Measurements from ENCODE around the gene TBC1D2B. TPM values are rescaled to one million over a fixed set of nuclear protein-coding genes. Genes with fewer than 3 reads are reported as not detected.
"Not testable (repeated sequence)": the region's sequence is repeated elsewhere in the genome, so short reads cannot be mapped to it uniquely, and the experiment has no call there.

Gene TBC1D2B
- polyA plus RNA-seq, 1 donor (not counting 4 experiments of a cell fraction or from before 2014, with no cell fraction given) = 27.0 TPM

- H3K9me3 ChIP-seq (ENCODE audit: control insufficient read depth, low read depth, low read length) = no peaks in the 10 kb centered on the region
- DNase-seq (ENCODE audit: low read depth, low spot score) (peak; percentile 23), FAIRE-seq (no peak)
- TF ChIP-seq CTCF (optimal IDR thresholded peaks at IDR 0.05 in 1 of 3, IDR thresholded peaks at IDR 0.05 in 1 of 3, conservative IDR thresholded peaks at IDR 0.05 in 1 of 3; ENCODE audit: extremely low read depth in 1 of 3, insufficient read depth in 2 of 3, low read length in 3 of 3) (peak; percentile 82 to 94 (median 89)), EZH2 (IDR thresholded peaks at IDR 0.05; ENCODE audit: low read length) (no peak)
- no peaks in the 10 kb centered on the region for H3K9me1 ChIP-seq (ENCODE audit: control insufficient read depth, extremely low read depth, insufficient read depth, low read length)
- peak overlapping the region; percentile 45 for H3K4me2 ChIP-seq (ENCODE audit: control insufficient read depth, extremely low read depth, insufficient read depth, low read depth, low read length)
- peak overlapping the region in 1 of 3 experiments; percentile 0 for H3K4me3 ChIP-seq (ENCODE audit: control insufficient read depth in 2 of 3, extremely low read depth in 1 of 3, insufficient read depth in 2 of 3, low read depth in 1 of 3, low read length in 3 of 3)
- H3K79me2 ChIP-seq (ENCODE audit: control insufficient read depth, insufficient read depth, low read length) = no peaks in the 10 kb centered on the region
- H3K9ac ChIP-seq (ENCODE audit: control insufficient read depth, extremely low read depth, insufficient read depth, low read length) = peak overlapping the region; percentile 18
- H2AFZ ChIP-seq (ENCODE audit: control insufficient read depth, low read length) = peak overlapping the region; percentile 22
- no peaks in the 10 kb centered on the region for H4K20me1 ChIP-seq (ENCODE audit: control insufficient read depth, extremely low read depth, insufficient read depth, low read length)
- H3K27me3 ChIP-seq (ENCODE audit: control insufficient read depth, extremely low read depth, insufficient read depth, low read length) = no peaks in the 10 kb centered on the region
- no peaks in the 10 kb centered on the region for H3K36me3 ChIP-seq (ENCODE audit: control insufficient read depth in 2 of 2, extremely low read depth in 1 of 2, insufficient read depth in 2 of 2, low read length in 2 of 2)
- H3K4me1 ChIP-seq (ENCODE audit: control insufficient read depth, extremely low read depth, insufficient read depth, low read length) = no peaks in the 10 kb centered on the region
- H3K27ac ChIP-seq (ENCODE audit: control insufficient read depth, insufficient read depth, low read length) = no peak overlapping the region
- dilution Hi-C loops (cut with MboI; ENCODE audit: extremely low pct_ligation_motif_present, low sequenced_read_pairs) = no loop called here
These were observed 118.1 kb downstream of the TBC1D2B start for GRCh38 chr15:77959432-77959879.

GRCh38 chr15:77958716-77959431 is 118.6 kb downstream of the TBC1D2B start:
- dilution Hi-C loops (cut with MboI; ENCODE audit: extremely low pct_ligation_motif_present, low sequenced_read_pairs); H3K9me1 ChIP-seq (ENCODE audit: control insufficient read depth, extremely low read depth, insufficient read depth, low read length); H3K36me3 ChIP-seq (ENCODE audit: control insufficient read depth in 2 of 2, extremely low read depth in 1 of 2, insufficient read depth in 2 of 2, low read length in 2 of 2); H4K20me1 ChIP-seq (ENCODE audit: control insufficient read depth, extremely low read depth, insufficient read depth, low read length); FAIRE-seq; H3K4me1 ChIP-seq (ENCODE audit: control insufficient read depth, extremely low read depth, insufficient read depth, low read length); H3K27me3 ChIP-seq (ENCODE audit: control insufficient read depth, extremely low read depth, insufficient read depth, low read length); DNase-seq (ENCODE audit: low read depth, low spot score); H3K79me2 ChIP-seq (ENCODE audit: control insufficient read depth, insufficient read depth, low read length); H2AFZ ChIP-seq (ENCODE audit: control insufficient read depth, low read length); H3K9me3 ChIP-seq (ENCODE audit: control insufficient read depth, low read depth, low read length); H3K27ac ChIP-seq (ENCODE audit: control insufficient read depth, insufficient read depth, low read length); H3K9ac ChIP-seq (ENCODE audit: control insufficient read depth, extremely low read depth, insufficient read depth, low read length): not testable (repeated sequence)
- H3K4me2 ChIP-seq (ENCODE audit: control insufficient read depth, extremely low read depth, insufficient read depth, low read depth, low read length) = peak overlapping the region; percentile 45
- peak overlapping the region in 1 of 3 experiments; percentile 0 for H3K4me3 ChIP-seq (ENCODE audit: control insufficient read depth in 2 of 3, extremely low read depth in 1 of 3, insufficient read depth in 2 of 3, low read depth in 1 of 3, low read length in 3 of 3)

GRCh38 chr15:77958021-77958420 is 119.5 kb downstream of the TBC1D2B start:
- H3K4me2 ChIP-seq (ENCODE audit: control insufficient read depth, extremely low read depth, insufficient read depth, low read depth, low read length); H3K9me3 ChIP-seq (ENCODE audit: control insufficient read depth, low read depth, low read length); H3K4me3 ChIP-seq (ENCODE audit: control insufficient read depth in 2 of 3, extremely low read depth in 1 of 3, insufficient read depth in 2 of 3, low read depth in 1 of 3, low read length in 3 of 3); H4K20me1 ChIP-seq (ENCODE audit: control insufficient read depth, extremely low read depth, insufficient read depth, low read length); H3K36me3 ChIP-seq (ENCODE audit: control insufficient read depth in 2 of 2, extremely low read depth in 1 of 2, insufficient read depth in 2 of 2, low read length in 2 of 2); DNase-seq (ENCODE audit: low read depth, low spot score); H2AFZ ChIP-seq (ENCODE audit: control insufficient read depth, low read length); H3K4me1 ChIP-seq (ENCODE audit: control insufficient read depth, extremely low read depth, insufficient read depth, low read length); H3K79me2 ChIP-seq (ENCODE audit: control insufficient read depth, insufficient read depth, low read length); dilution Hi-C loops (cut with MboI; ENCODE audit: extremely low pct_ligation_motif_present, low sequenced_read_pairs); H3K27me3 ChIP-seq (ENCODE audit: control insufficient read depth, extremely low read depth, insufficient read depth, low read length); FAIRE-seq; H3K9me1 ChIP-seq (ENCODE audit: control insufficient read depth, extremely low read depth, insufficient read depth, low read length); H3K27ac ChIP-seq (ENCODE audit: control insufficient read depth, insufficient read depth, low read length); H3K9ac ChIP-seq (ENCODE audit: control insufficient read depth, extremely low read depth, insufficient read depth, low read length): not testable (repeated sequence)

GRCh38 chr15:77953926-77954325 is 123.6 kb downstream of the TBC1D2B start:
- H3K9ac ChIP-seq (ENCODE audit: control insufficient read depth, extremely low read depth, insufficient read depth, low read length); H2AFZ ChIP-seq (ENCODE audit: control insufficient read depth, low read length); H3K9me3 ChIP-seq (ENCODE audit: control insufficient read depth, low read depth, low read length); DNase-seq (ENCODE audit: low read depth, low spot score); H3K36me3 ChIP-seq (ENCODE audit: control insufficient read depth in 2 of 2, extremely low read depth in 1 of 2, insufficient read depth in 2 of 2, low read length in 2 of 2); H3K27me3 ChIP-seq (ENCODE audit: control insufficient read depth, extremely low read depth, insufficient read depth, low read length); H3K4me2 ChIP-seq (ENCODE audit: control insufficient read depth, extremely low read depth, insufficient read depth, low read depth, low read length); H4K20me1 ChIP-seq (ENCODE audit: control insufficient read depth, extremely low read depth, insufficient read depth, low read length); H3K9me1 ChIP-seq (ENCODE audit: control insufficient read depth, extremely low read depth, insufficient read depth, low read length); H3K27ac ChIP-seq (ENCODE audit: control insufficient read depth, insufficient read depth, low read length); H3K4me3 ChIP-seq (ENCODE audit: control insufficient read depth in 2 of 3, extremely low read depth in 1 of 3, insufficient read depth in 2 of 3, low read depth in 1 of 3, low read length in 3 of 3); dilution Hi-C loops (cut with MboI; ENCODE audit: extremely low pct_ligation_motif_present, low sequenced_read_pairs); H3K79me2 ChIP-seq (ENCODE audit: control insufficient read depth, insufficient read depth, low read length); FAIRE-seq; H3K4me1 ChIP-seq (ENCODE audit: control insufficient read depth, extremely low read depth, insufficient read depth, low read length): not testable (repeated sequence)

Data from keratinocyte (primary cell).